ENCODE results near the gene NSD1. TPM values are rescaled to one million over a fixed set of nuclear protein-coding genes. Genes with fewer than 3 reads are reported as not detected.

NSD1 gene
- total RNA-seq, 1 experiment from 2014 or later = 58.8 TPM

- intact Hi-C loops (cut with micrococcal nuclease) = loop anchor here (1.0 to 5.0 kb wide), 4 partner anchors 40 to 451 kb away; partner anchors contain the start of gene PFN3
- no TSS peak for BruUV-seq (replicated peaks)
- no peak overlapping the region for H2AFZ ChIP-seq (ENCODE audit: low read depth, low read length, poor library complexity, severe bottlenecking)
- no peak overlapping the region for H3K27ac ChIP-seq (ENCODE audit: low read depth, low read length)
- H3K27me3 ChIP-seq (ENCODE audit: insufficient read depth, low read length) = no peaks in the 10 kb centered on the region
- ChIA-PET CTCF (interaction anchor here (0.5 to 5.6 kb wide), 16 partner anchors 10 to 694 kb away, joined by 3 to 79 read pairs (median 4); partner anchors contain the start of gene FGFR4), RAD21 (ENCODE audit: low non-redundant PET in 1 of 2, low total read pairs in 2 of 2, uncharacterized antibody in 2 of 2, unreplicated experiment in 2 of 2) (interaction anchor here (0.6 to 1.9 kb wide), 8 partner anchors 25 to 451 kb away, joined by 3 to 21 read pairs (median 4); partner anchors contain the start of gene FGFR4 (in 2 of the 2)), POLR2A (interaction anchor here (0.7 to 1.0 kb wide), 2 partner anchors 25 to 451 kb away, joined by 3 to 5 read pairs; partner anchors contain the start of gene FGFR4)
- H3K4me2 ChIP-seq (ENCODE audit: low read length) = no peak overlapping the region
- peak; percentile 85 for ATAC-seq
- no peaks in the 10 kb centered on the region for H3K79me2 ChIP-seq (ENCODE audit: insufficient read depth, low read length)
- peak; percentile 38 for DNase-seq (ENCODE audit: low read depth, low spot score)
- H3K36me3 ChIP-seq (ENCODE audit: control insufficient read depth in 1 of 2, insufficient read depth in 2 of 2, low read length in 2 of 2) = no peaks in the 10 kb centered on the region
- no peaks in the 10 kb centered on the region; a peak in 1 of 4 replicates for H3K4me1 ChIP-seq (ENCODE audit: control insufficient read depth in 1 of 2, insufficient read depth in 2 of 2, low read length in 2 of 2)
- H3K9ac ChIP-seq (ENCODE audit: low read length) = no peak overlapping the region
- H4K20me1 ChIP-seq (ENCODE audit: insufficient read depth) = no peaks in the 10 kb centered on the region
- no peaks in the 10 kb centered on the region for H3K9me2 ChIP-seq (ENCODE audit: insufficient read depth)
- H3K9me3 ChIP-seq (ENCODE audit: control insufficient read depth in 1 of 2, insufficient read depth in 1 of 2, low read depth in 1 of 2, low read length in 2 of 2) = no peaks in the 10 kb centered on the region
- TF ChIP-seq CBX3 (IDR thresholded peaks at IDR 0.05; ENCODE audit: low read depth) = no peak
- TF ChIP-seq CTCF (IDR thresholded peaks at IDR 0.05 in 2 of 3, conservative IDR thresholded peaks at IDR 0.05 in 1 of 3; ENCODE audit: borderline replicate concordance in 1 of 3, insufficient read depth in 1 of 3, low read depth in 2 of 3, low read length in 2 of 3) = peak; percentile 96 to 99 (median 98)
- no peak for TF ChIP-seq EZH2phosphoT487 (IDR thresholded peaks at IDR 0.05; ENCODE audit: borderline replicate concordance)
- TF ChIP-seq ZBTB33 (IDR thresholded peaks at IDR 0.05; ENCODE audit: extremely low read depth, insufficient replicate concordance, low read length) = no peak
- no peak for TF ChIP-seq SRF (IDR thresholded peaks at IDR 0.05; ENCODE audit: low read depth)
- TF ChIP-seq EGR1 (IDR thresholded peaks at IDR 0.05; ENCODE audit: low read depth) = no peak
- no peak for TF ChIP-seq ELF1 (IDR thresholded peaks at IDR 0.05; ENCODE audit: borderline replicate concordance, low read depth)
- no peak for TF ChIP-seq CEBPB (IDR thresholded peaks at IDR 0.05; ENCODE audit: low read depth)
- no peak for TF ChIP-seq POLR2AphosphoS5 (IDR thresholded peaks at IDR 0.05; ENCODE audit: low read depth, low read length)
- no peak for TF ChIP-seq FOSL1 (IDR thresholded peaks at IDR 0.05; ENCODE audit: low read depth)
- peak; percentile 97 for TF ChIP-seq RAD21 (IDR thresholded peaks at IDR 0.05; ENCODE audit: low read depth)
- H3K4me3 ChIP-seq (replicated peaks in 1 of 2; ENCODE audit: low read depth in 1 of 2, low read length in 2 of 2) = no peak overlapping the region
These were observed 21.7 kb upstream of the NSD1 start for GRCh38 chr5:177111720-177112394.

All from HCT116 (cell line).